ENCODE data around the gene SCAMP1. TPM values are rescaled to one million over a fixed set of nuclear protein-coding genes. Genes with fewer than 3 reads are reported as not detected.

SCAMP1 gene
- total RNA-seq, 1 donor from 2014 or later: 42.8 TPM

GRCh38 chr5:78486218-78486617 lies 125.8 kb downstream of the SCAMP1 start:
- H3K27ac ChIP-seq: no peak overlapping the region
- peaks cover 32% of the 10 kb centered on the region for H3K36me3 ChIP-seq
- DNase-seq (no peak), ATAC-seq (no peak)
- no peak for TF ChIP-seq CTCF (IDR thresholded peaks at IDR 0.05)
- H3K27me3 ChIP-seq (ENCODE audit: low read depth): no peaks in the 10 kb centered on the region
- H3K4me3 ChIP-seq: no peak overlapping the region
- H3K4me1 ChIP-seq: peaks cover 29% of the 10 kb centered on the region
- H3K9me3 ChIP-seq: no peaks in the 10 kb centered on the region
- intact Hi-C loops (cut with DNase I): no loop called here

GRCh38 chr5:78487846-78488245 lies 127.4 kb downstream of the SCAMP1 start:
- H3K9me3 ChIP-seq: no peaks in the 10 kb centered on the region
- ATAC-seq (no peak), DNase-seq (no peak)
- TF ChIP-seq CTCF (IDR thresholded peaks at IDR 0.05): no peak
- H3K27ac ChIP-seq: no peak overlapping the region
- peaks cover 28% of the 10 kb centered on the region for H3K4me1 ChIP-seq
- intact Hi-C loops (cut with DNase I): no loop called here
- no peak overlapping the region for H3K4me3 ChIP-seq
- peaks cover 28% of the 10 kb centered on the region for H3K36me3 ChIP-seq
- no peaks in the 10 kb centered on the region for H3K27me3 ChIP-seq (ENCODE audit: low read depth)

DNA sequence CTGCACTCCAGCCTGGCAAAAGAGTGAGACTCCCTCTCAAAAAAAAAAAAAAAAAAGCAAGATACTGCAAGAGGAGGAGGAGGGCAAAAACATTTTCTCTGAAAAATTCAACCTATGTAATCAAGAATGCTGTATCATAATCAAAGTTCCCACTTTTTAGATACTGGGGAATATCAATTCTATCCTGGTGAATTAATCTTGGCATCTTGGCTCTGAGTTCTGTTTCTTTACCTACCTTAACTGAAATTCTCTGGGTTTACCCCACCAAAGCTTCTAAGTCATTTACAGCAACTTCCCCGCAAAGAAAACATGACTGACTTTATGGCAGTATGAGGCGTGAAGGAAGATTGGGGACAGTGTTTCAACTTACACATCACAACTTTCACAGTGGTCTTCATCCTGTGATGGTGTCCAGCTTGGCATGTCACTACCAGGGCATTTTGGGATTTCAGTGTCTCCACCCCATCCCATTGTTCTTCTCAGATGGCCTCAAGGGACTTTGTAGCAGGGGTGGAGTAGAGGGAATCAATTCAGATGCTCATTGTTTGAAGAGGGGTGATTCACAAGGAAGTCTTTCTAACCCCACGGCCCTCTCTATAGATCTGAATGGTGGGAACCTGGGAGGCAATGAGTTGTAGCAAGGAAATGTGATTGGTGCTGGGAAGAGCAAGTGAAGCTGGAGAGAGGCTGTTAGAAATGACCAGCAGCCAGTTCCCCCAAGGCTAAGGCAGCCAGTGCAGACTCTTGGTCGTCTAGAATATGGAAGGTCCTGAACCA lies 130.5 kb downstream of the SCAMP1 start:
- H3K9me3 ChIP-seq: no peaks in the 10 kb centered on the region
- no peak overlapping the region for H3K27ac ChIP-seq
- no peaks in the 10 kb centered on the region for H3K27me3 ChIP-seq (ENCODE audit: low read depth)
- TF ChIP-seq CTCF (IDR thresholded peaks at IDR 0.05): no peak
- no peak overlapping the region for H3K4me3 ChIP-seq
- no peak for DNase-seq
- ATAC-seq: no peak
- peaks cover 9% of the 10 kb centered on the region for H3K4me1 ChIP-seq
- H3K36me3 ChIP-seq: peaks cover 28% of the 10 kb centered on the region
- intact Hi-C loops (cut with DNase I): no loop called here

DNA sequence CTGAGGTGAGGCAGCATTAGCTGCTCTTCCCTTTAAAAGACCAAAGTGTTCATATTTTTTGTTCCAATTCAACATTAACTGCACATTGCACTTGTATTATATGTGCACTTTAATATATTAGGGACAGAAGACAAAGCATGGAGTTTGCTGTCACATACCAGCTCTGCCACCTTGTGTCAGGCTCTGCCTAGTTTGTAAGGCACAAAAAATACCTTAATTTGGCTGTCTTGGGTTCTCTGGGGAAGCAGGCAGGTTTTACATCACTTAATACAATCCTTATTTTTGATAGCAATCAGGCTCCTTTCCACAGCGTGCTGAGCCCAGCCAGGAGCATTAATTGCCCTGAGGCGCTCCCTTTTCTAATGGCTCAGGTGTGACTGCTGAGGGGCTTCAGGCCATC lies 131.8 kb downstream of the SCAMP1 start:
- intact Hi-C loops (cut with DNase I): no loop called here
- Histone ChIP-seq H3K4me1 (peaks cover 8% of the 10 kb centered on the region), H3K27ac (no peak overlapping the region), H3K36me3 (peaks cover 17% of the 10 kb centered on the region), H3K4me3 (no peak overlapping the region), H3K27me3 (ENCODE audit: low read depth) (no peaks in the 10 kb centered on the region), H3K9me3 (no peaks in the 10 kb centered on the region)
- ATAC-seq (no peak), DNase-seq (no peak)
- TF ChIP-seq CTCF (IDR thresholded peaks at IDR 0.05): no peak

DNA sequence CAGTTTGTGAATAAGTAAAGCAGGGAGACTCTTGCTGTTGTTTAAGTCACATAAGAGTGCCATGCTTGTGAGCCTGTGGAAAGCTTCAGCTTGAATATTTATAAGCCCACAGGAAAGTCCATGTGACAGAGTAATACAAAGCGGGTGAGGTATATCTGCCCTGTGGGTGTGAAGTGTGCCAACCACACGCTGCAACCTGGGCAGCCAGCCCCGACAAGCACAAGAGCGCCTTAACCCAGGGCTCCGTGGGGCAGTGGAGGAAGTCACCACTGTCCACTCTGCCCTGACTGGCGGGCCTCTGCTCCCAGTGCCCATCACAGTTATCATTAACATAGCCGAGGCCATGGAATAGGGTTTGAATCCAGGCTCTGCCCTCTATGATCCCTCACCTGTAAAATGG lies 132.2 kb downstream of the SCAMP1 start:
- Histone ChIP-seq H3K36me3 (peaks cover 13% of the 10 kb centered on the region), H3K27me3 (ENCODE audit: low read depth) (no peaks in the 10 kb centered on the region), H3K27ac (no peak overlapping the region), H3K9me3 (no peaks in the 10 kb centered on the region), H3K4me1 (peaks cover 8% of the 10 kb centered on the region), H3K4me3 (no peak overlapping the region)
- ATAC-seq (no peak), DNase-seq (no peak)
- intact Hi-C loops (cut with DNase I): no loop called here
- no peak for TF ChIP-seq CTCF (IDR thresholded peaks at IDR 0.05)

All from lower lobe of right lung (tissue), 2 donors.